Chondrocyte (in vitro differentiated cells): ENCODE results near the gene RBMS1. TPM values are rescaled to one million over a fixed set of nuclear protein-coding genes. Genes with fewer than 3 reads are reported as not detected.

Experiments used
- DNase-seq: peaks from one replicate; pipeline ENCODE4 v3.0.0; 2021; ENCODE audit warnings: mixed read lengths, low spot score
- H3K27ac Mint-ChIP-seq: one replicate; pipeline ENCODE4 v1.8.0; 2021; ENCODE audit warnings: mild to moderate bottlenecking, moderate library complexity, mixed read lengths; ENCODE audit not compliant: unreplicated experiment
- H3K27me3 Mint-ChIP-seq: 2 replicates; pipeline ENCODE4 v1.8.0; 2021; ENCODE audit warnings: low read depth, mixed read lengths
- H3K36me3 Mint-ChIP-seq: 2 replicates; pipeline ENCODE4 v1.8.0; 2021; ENCODE audit warnings: low read depth, mixed read lengths
- H3K4me1 Mint-ChIP-seq: 2 replicates; pipeline ENCODE4 v1.8.0; 2021; ENCODE audit warnings: low read depth, mild to moderate bottlenecking, mixed read lengths
- H3K4me3 Mint-ChIP-seq: one replicate; pipeline ENCODE4 v1.8.0; 2021; ENCODE audit warnings: mild to moderate bottlenecking, moderate library complexity, mixed read lengths; ENCODE audit not compliant: unreplicated experiment
- H3K9me3 Mint-ChIP-seq: 2 replicates; pipeline ENCODE4 v1.8.0; 2021; ENCODE audit warnings: low read depth, mixed read lengths
- total RNA-seq: library from RNA; stranded (reverse); gene quantifications from 3 replicates; pipeline ENCODE4 v1.2.1, GENCODE V29; 2021
- TF ChIP-seq, protein P1 (sequence below): fragments of 200-600 bp; sonication (generic); IDR thresholded peaks from 2 replicates; pipeline ENCODE4 v1.5.0; 2021; ENCODE audit warnings: antibody characterized with exemption, mild to moderate bottlenecking, moderate library complexity

RBMS1 gene
- total RNA-seq, 1 donor from 2014 or later: 133 TPM

DNA sequence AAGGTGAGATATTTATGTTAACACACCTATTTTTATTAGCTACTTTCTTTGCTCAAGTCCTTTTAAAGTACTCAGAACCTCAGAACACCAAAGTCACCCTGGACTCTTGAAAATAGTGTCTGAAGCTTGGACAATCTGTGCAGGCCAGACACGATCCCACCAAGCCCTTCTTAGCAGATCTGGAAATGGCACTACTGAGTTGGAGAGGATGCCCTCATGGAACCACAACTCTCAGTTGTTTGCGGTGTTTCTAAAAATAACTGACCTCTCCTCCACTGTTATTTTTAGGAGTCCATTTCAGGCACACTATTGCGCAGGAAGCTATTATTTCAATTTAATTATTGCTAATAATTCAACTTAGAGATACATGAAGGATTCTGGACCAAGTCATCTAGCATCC, 190.1 kb downstream of the RBMS1 start:
- Mint-ChIP-seq H3K27me3 (no peaks in the 10 kb centered on the region), H3K4me1 (peaks cover 50% of the 10 kb centered on the region), H3K4me3 (no peak overlapping the region), H3K27ac (peak overlapping the region; percentile 65), H3K9me3 (no peaks in the 10 kb centered on the region), H3K36me3 (peaks cover 35% of the 10 kb centered on the region)
- DNase-seq: no peak
- TF ChIP-seq, protein P1, sequence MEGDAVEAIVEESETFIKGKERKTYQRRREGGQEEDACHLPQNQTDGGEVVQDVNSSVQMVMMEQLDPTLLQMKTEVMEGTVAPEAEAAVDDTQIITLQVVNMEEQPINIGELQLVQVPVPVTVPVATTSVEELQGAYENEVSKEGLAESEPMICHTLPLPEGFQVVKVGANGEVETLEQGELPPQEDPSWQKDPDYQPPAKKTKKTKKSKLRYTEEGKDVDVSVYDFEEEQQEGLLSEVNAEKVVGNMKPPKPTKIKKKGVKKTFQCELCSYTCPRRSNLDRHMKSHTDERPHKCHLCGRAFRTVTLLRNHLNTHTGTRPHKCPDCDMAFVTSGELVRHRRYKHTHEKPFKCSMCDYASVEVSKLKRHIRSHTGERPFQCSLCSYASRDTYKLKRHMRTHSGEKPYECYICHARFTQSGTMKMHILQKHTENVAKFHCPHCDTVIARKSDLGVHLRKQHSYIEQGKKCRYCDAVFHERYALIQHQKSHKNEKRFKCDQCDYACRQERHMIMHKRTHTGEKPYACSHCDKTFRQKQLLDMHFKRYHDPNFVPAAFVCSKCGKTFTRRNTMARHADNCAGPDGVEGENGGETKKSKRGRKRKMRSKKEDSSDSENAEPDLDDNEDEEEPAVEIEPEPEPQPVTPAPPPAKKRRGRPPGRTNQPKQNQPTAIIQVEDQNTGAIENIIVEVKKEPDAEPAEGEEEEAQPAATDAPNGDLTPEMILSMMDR: no peak

- Mint-ChIP-seq H3K27ac (peak overlapping the region; percentile 65), H3K27me3 (no peaks in the 10 kb centered on the region), H3K4me3 (no peak overlapping the region), H3K9me3 (no peaks in the 10 kb centered on the region), H3K4me1 (peaks cover 50% of the 10 kb centered on the region), H3K36me3 (peaks cover 37% of the 10 kb centered on the region)
- no peak for DNase-seq
- TF ChIP-seq, protein P1: no peak
These were observed 190.5 kb downstream of the RBMS1 start for GRCh38 chr2:160303076-160303475.

DNA sequence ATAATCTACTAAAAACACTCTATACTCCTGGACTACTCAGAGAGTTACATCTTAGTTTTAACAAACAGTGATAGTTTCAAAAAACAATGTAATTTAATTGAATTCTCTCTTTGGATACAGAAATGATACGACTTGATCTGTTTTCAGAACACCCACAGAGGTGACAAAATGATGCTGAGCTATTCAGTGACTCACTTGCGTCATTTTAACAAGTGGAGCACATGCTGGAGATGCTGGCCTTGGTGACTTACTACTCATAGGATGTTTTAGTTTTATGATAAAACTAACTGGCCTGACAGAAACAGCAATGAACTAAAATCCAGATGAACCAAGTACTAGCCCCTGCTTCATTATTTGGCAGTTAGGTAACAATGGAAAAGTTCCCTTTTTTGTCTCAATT, 192.2 kb downstream of the RBMS1 start:
- no peaks in the 10 kb centered on the region for H3K27me3 Mint-ChIP-seq
- TF ChIP-seq, protein P1: no peak
- H3K4me3 Mint-ChIP-seq: no peak overlapping the region
- peaks cover 53% of the 10 kb centered on the region for H3K36me3 Mint-ChIP-seq
- no peak for DNase-seq
- H3K9me3 Mint-ChIP-seq: no peaks in the 10 kb centered on the region
- H3K4me1 Mint-ChIP-seq: peaks cover 61% of the 10 kb centered on the region
- no peak overlapping the region for H3K27ac Mint-ChIP-seq

GRCh38 chr2:160300203-160300602, 193.4 kb downstream of the RBMS1 start:
- Mint-ChIP-seq H3K4me3 (no peak overlapping the region), H3K4me1 (peaks cover 68% of the 10 kb centered on the region), H3K36me3 (peaks cover 62% of the 10 kb centered on the region), H3K27me3 (no peaks in the 10 kb centered on the region), H3K9me3 (no peaks in the 10 kb centered on the region), H3K27ac (peak overlapping the region; percentile 75)
- no peak for DNase-seq
- TF ChIP-seq, protein P1: no peak

DNA sequence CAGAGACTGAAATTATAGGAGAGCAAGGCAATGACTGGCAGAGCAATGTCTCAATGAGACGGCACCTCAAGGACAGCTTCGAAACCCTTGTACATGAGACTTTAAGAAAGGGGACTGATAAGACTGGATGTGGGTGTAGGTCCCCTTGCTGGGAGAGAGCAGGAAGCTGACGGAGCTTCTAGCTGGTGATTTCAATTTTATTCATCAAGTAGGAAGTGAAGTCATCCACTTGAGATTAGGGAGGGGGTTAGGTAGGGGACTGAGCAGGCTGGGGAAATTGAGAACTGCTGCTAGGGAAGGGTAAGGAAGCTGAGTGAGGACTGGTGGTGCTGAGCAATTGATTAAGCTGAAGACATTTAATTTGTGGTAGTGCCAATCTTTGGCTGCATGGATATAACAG, 194.1 kb downstream of the RBMS1 start:
- H3K4me3 Mint-ChIP-seq: no peak overlapping the region
- H3K36me3 Mint-ChIP-seq: peaks cover 64% of the 10 kb centered on the region

More for the DNA sequence above, 194.1 kb downstream of the RBMS1 start:
- no peaks in the 10 kb centered on the region for H3K9me3 Mint-ChIP-seq
- no peak for DNase-seq
- TF ChIP-seq, protein P1: no peak
- no peaks in the 10 kb centered on the region for H3K27me3 Mint-ChIP-seq
- peaks cover 73% of the 10 kb centered on the region for H3K4me1 Mint-ChIP-seq
- peak overlapping the region; percentile 75 for H3K27ac Mint-ChIP-seq
